ENCODE results near the gene BBX.
A peak's percentile ranks its signal among the peaks of the same experiment; 100 is the strongest.
"Not testable (repeated sequence)": the region's sequence is repeated elsewhere in the genome, so short reads cannot be mapped to it uniquely, and the experiment has no call there.

Gene BBX

GRCh38 chr3:107683447-107683846 is 160.7 kb downstream of the BBX start:
- Histone ChIP-seq H3K27me3 (ENCODE audit: control insufficient read depth, insufficient read depth, low read length) (no peaks in the 10 kb centered on the region), H3K4me3 (ENCODE audit: low read depth, low read length) (no peak overlapping the region), H3K36me3 (ENCODE audit: control insufficient read depth, insufficient read depth, low read length) (no peaks in the 10 kb centered on the region), H3K9ac (ENCODE audit: low read depth, low read length) (no peak overlapping the region), H3K4me1 (ENCODE audit: control insufficient read depth, insufficient read depth, low read length) (peaks cover 30% of the 10 kb centered on the region), H3K9me3 (ENCODE audit: control insufficient read depth, insufficient read depth, low read length) (no peaks in the 10 kb centered on the region), H3K27ac (ENCODE audit: low read depth, low read length) (no peak overlapping the region)

DNA sequence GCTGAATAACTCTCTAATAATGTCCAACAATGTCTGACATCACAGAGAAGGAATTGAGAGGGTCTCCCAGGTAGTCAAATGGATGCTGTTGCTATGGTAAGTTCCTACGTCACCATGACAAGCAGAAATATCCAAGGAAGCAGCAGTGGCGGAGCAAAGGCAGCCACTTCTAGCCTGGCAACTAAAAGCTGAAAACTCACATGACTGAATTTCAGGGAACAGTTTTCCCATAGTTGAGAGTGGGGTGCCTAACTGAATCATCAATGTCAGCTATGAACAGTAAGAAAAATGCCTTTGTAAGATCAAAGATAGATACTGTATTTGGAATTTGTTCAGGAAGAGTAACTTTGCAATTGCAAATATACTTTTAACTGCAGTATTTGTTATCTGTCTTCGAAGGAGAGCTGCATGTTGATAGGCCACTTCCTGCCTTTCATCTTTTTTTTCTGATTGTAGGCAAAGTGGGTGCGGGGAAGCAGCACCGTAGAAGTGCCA is 161.7 kb downstream of the BBX start:
- no peaks in the 10 kb centered on the region for H3K36me3 ChIP-seq (ENCODE audit: control insufficient read depth, insufficient read depth, low read length)
- peaks cover 30% of the 10 kb centered on the region for H3K4me1 ChIP-seq (ENCODE audit: control insufficient read depth, insufficient read depth, low read length)
- H3K27me3 ChIP-seq (ENCODE audit: control insufficient read depth, insufficient read depth, low read length) = no peaks in the 10 kb centered on the region
- no peaks in the 10 kb centered on the region for H3K9me3 ChIP-seq (ENCODE audit: control insufficient read depth, insufficient read depth, low read length)
- peak overlapping the region; percentile 62 for H3K27ac ChIP-seq (ENCODE audit: low read depth, low read length)
- no peak overlapping the region for H3K4me3 ChIP-seq (ENCODE audit: low read depth, low read length)
- no peak overlapping the region for H3K9ac ChIP-seq (ENCODE audit: low read depth, low read length)

- peaks cover 30% of the 10 kb centered on the region for H3K4me1 ChIP-seq (ENCODE audit: control insufficient read depth, insufficient read depth, low read length)
- no peak overlapping the region for H3K27ac ChIP-seq (ENCODE audit: low read depth, low read length)
- no peaks in the 10 kb centered on the region for H3K27me3 ChIP-seq (ENCODE audit: control insufficient read depth, insufficient read depth, low read length)
- H3K4me3 ChIP-seq (ENCODE audit: low read depth, low read length) = no peak overlapping the region
- H3K36me3 ChIP-seq (ENCODE audit: control insufficient read depth, insufficient read depth, low read length) = no peaks in the 10 kb centered on the region
- no peaks in the 10 kb centered on the region for H3K9me3 ChIP-seq (ENCODE audit: control insufficient read depth, insufficient read depth, low read length)
- no peak overlapping the region for H3K9ac ChIP-seq (ENCODE audit: low read depth, low read length)
These were observed 162.6 kb downstream of the BBX start for GRCh38 chr3:107685383-107685782.

- H3K4me3 ChIP-seq (ENCODE audit: low read depth, low read length) = no peak overlapping the region
- no peaks in the 10 kb centered on the region for H3K27me3 ChIP-seq (ENCODE audit: control insufficient read depth, insufficient read depth, low read length)
- H3K27ac ChIP-seq (ENCODE audit: low read depth, low read length) = no peak overlapping the region
- H3K4me1 ChIP-seq (ENCODE audit: control insufficient read depth, insufficient read depth, low read length) = peaks cover 27% of the 10 kb centered on the region
- no peaks in the 10 kb centered on the region for H3K9me3 ChIP-seq (ENCODE audit: control insufficient read depth, insufficient read depth, low read length)
- H3K9ac ChIP-seq (ENCODE audit: low read depth, low read length) = no peak overlapping the region
- no peaks in the 10 kb centered on the region for H3K36me3 ChIP-seq (ENCODE audit: control insufficient read depth, insufficient read depth, low read length)
These were observed 164.4 kb downstream of the BBX start for GRCh38 chr3:107687056-107687581.

GRCh38 chr3:107689355-107689754 is 166.6 kb downstream of the BBX start:
- Histone ChIP-seq H3K4me1 (ENCODE audit: control insufficient read depth, insufficient read depth, low read length) (peaks cover 16% of the 10 kb centered on the region), H3K9ac (ENCODE audit: low read depth, low read length) (no peak overlapping the region), H3K27me3 (ENCODE audit: control insufficient read depth, insufficient read depth, low read length) (no peaks in the 10 kb centered on the region), H3K27ac (ENCODE audit: low read depth, low read length) (no peak overlapping the region), H3K36me3 (ENCODE audit: control insufficient read depth, insufficient read depth, low read length) (no peaks in the 10 kb centered on the region), H3K9me3 (ENCODE audit: control insufficient read depth, insufficient read depth, low read length) (no peaks in the 10 kb centered on the region), H3K4me3 (ENCODE audit: low read depth, low read length) (no peak overlapping the region)

- H3K36me3 ChIP-seq (ENCODE audit: control insufficient read depth, insufficient read depth, low read length) = no peaks in the 10 kb centered on the region
These were observed 167.9 kb downstream of the BBX start for GRCh38 chr3:107690522-107691138.

GRCh38 chr3:107691984-107692383 is 169.2 kb downstream of the BBX start:
- not testable (repeated sequence) for H3K36me3 ChIP-seq (ENCODE audit: control insufficient read depth, insufficient read depth, low read length); H3K27me3 ChIP-seq (ENCODE audit: control insufficient read depth, insufficient read depth, low read length); H3K9ac ChIP-seq (ENCODE audit: low read depth, low read length); H3K9me3 ChIP-seq (ENCODE audit: control insufficient read depth, insufficient read depth, low read length); H3K4me1 ChIP-seq (ENCODE audit: control insufficient read depth, insufficient read depth, low read length); H3K27ac ChIP-seq (ENCODE audit: low read depth, low read length); H3K4me3 ChIP-seq (ENCODE audit: low read depth, low read length)

More at GRCh38 chr3:107690522-107691138, 167.9 kb downstream of the BBX start:
- Histone ChIP-seq H3K27me3 (ENCODE audit: control insufficient read depth, insufficient read depth, low read length) (no peaks in the 10 kb centered on the region), H3K4me3 (ENCODE audit: low read depth, low read length) (no peak overlapping the region), H3K4me1 (ENCODE audit: control insufficient read depth, insufficient read depth, low read length) (peaks cover 3% of the 10 kb centered on the region; the same call in 1 of the 2 replicates), H3K9me3 (ENCODE audit: control insufficient read depth, insufficient read depth, low read length) (no peaks in the 10 kb centered on the region), H3K9ac (ENCODE audit: low read depth, low read length) (no peak overlapping the region), H3K27ac (ENCODE audit: low read depth, low read length) (no peak overlapping the region)

DNA sequence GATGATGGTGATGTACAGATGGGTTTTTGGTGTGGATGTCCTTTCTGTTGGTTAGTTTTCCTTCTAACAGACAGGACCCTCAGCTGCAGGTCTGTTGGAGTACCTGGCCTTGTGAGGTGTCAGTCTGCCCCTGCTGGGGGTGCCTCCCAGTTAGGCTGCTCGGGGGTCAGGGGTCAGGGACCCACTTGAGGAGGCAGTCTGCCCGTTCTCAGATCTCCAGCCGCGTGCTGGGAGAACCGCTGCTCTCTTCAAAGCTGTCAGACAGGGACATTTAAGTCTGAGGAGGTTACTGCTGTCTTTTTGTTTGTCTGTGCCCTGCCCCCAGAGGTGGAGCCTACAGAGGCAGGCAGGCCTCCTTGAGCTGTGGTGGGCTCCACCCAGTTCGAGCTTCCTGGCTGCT is 174.6 kb downstream of the BBX start:
- H3K9me3 ChIP-seq (ENCODE audit: control insufficient read depth, insufficient read depth, low read length); H3K36me3 ChIP-seq (ENCODE audit: control insufficient read depth, insufficient read depth, low read length); H3K9ac ChIP-seq (ENCODE audit: low read depth, low read length); H3K27me3 ChIP-seq (ENCODE audit: control insufficient read depth, insufficient read depth, low read length); H3K4me1 ChIP-seq (ENCODE audit: control insufficient read depth, insufficient read depth, low read length); H3K27ac ChIP-seq (ENCODE audit: low read depth, low read length): not testable (repeated sequence)
- H3K4me3 ChIP-seq (ENCODE audit: low read depth, low read length) = peak overlapping the region; percentile 61; the same call in 1 of the 2 replicates

- H3K27me3 ChIP-seq (ENCODE audit: control insufficient read depth, insufficient read depth, low read length); H3K36me3 ChIP-seq (ENCODE audit: control insufficient read depth, insufficient read depth, low read length); H3K4me1 ChIP-seq (ENCODE audit: control insufficient read depth, insufficient read depth, low read length); H3K9me3 ChIP-seq (ENCODE audit: control insufficient read depth, insufficient read depth, low read length): not testable (repeated sequence)
- Histone ChIP-seq H3K27ac (ENCODE audit: low read depth, low read length) (peak overlapping the region; percentile 59), H3K4me3 (ENCODE audit: low read depth, low read length) (peak overlapping the region; percentile 61), H3K9ac (ENCODE audit: low read depth, low read length) (peak overlapping the region; percentile 76)
These were observed 175.1 kb downstream of the BBX start for GRCh38 chr3:107697855-107698254.

- no peaks in the 10 kb centered on the region for H3K9me3 ChIP-seq (ENCODE audit: control insufficient read depth, insufficient read depth, low read length)
- H3K27ac ChIP-seq (ENCODE audit: low read depth, low read length) = no peak overlapping the region
- no peaks in the 10 kb centered on the region for H3K36me3 ChIP-seq (ENCODE audit: control insufficient read depth, insufficient read depth, low read length)
- no peak overlapping the region for H3K9ac ChIP-seq (ENCODE audit: low read depth, low read length)
- H3K27me3 ChIP-seq (ENCODE audit: control insufficient read depth, insufficient read depth, low read length) = no peaks in the 10 kb centered on the region
- H3K4me3 ChIP-seq (ENCODE audit: low read depth, low read length) = no peak overlapping the region
- H3K4me1 ChIP-seq (ENCODE audit: control insufficient read depth, insufficient read depth, low read length) = no peaks in the 10 kb centered on the region
These were observed 176.9 kb downstream of the BBX start for GRCh38 chr3:107699682-107700081.

DNA sequence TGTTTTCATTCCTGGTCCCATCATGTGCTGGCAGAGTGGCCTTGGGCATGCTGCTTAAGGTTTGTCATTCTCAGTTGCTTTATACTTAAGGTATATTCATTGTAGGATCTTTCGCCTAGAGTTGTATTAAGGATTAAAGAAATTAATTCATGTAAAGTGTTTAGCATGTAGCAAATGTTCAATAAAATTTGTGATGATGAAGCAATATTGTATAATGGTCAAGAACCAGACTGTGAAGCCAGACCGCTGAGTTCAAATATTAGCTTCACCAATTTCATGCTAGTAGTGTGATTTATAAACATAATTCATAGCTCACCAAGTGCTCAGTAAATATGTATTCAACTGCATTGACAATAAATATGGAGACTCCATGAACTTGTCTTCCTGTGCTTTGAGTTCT is 178.5 kb downstream of the BBX start:
- no peaks in the 10 kb centered on the region; the same call in 1 of the 2 replicates for H3K4me1 ChIP-seq (ENCODE audit: control insufficient read depth, insufficient read depth, low read length)
- H3K27ac ChIP-seq (ENCODE audit: low read depth, low read length) = no peak overlapping the region
- H3K27me3 ChIP-seq (ENCODE audit: control insufficient read depth, insufficient read depth, low read length) = no peaks in the 10 kb centered on the region
- H3K9me3 ChIP-seq (ENCODE audit: control insufficient read depth, insufficient read depth, low read length) = no peaks in the 10 kb centered on the region
- no peak overlapping the region for H3K4me3 ChIP-seq (ENCODE audit: low read depth, low read length)
- no peaks in the 10 kb centered on the region for H3K36me3 ChIP-seq (ENCODE audit: control insufficient read depth, insufficient read depth, low read length)
- H3K9ac ChIP-seq (ENCODE audit: low read depth, low read length) = no peak overlapping the region

Measured in HUES48 (cell line).